Activated naive CD4-positive, alpha-beta T cell treated with anti-CD3 and anti-CD28 coated beads, Interleukin-2, amount 50 U/mL, for 72 hours (primary cell): ENCODE data around the gene BCAS2. TPM values are rescaled to one million over a fixed set of nuclear protein-coding genes. Genes with fewer than 3 reads are reported as not detected.
"Not testable (repeated sequence)": the region's sequence is repeated elsewhere in the genome, so short reads cannot be mapped to it uniquely, and the experiment has no call there.

Experiments
- ATAC-seq, 2 donors: fragments of 150-1000 bp; cut with Tn5 transposase; 2 replicates each; pipeline ENCODE4 v1.10.0; 2021; ENCODE audit warnings: mild to moderate bottlenecking in 2 of 2, moderate library complexity in 2 of 2
- DNase-seq, 2 donors: peaks; one replicate each; pipeline ENCODE4 v3.0.0; 2021 to 2022; ENCODE audit warnings: low spot score in 2 of 2
- H3K27ac Mint-ChIP-seq, 2 donors: one replicate each; pipeline ENCODE4 v1.8.0; 2022; ENCODE audit warnings: mild to moderate bottlenecking in 2 of 2, mixed read lengths in 2 of 2
- H3K36me3 Mint-ChIP-seq, 2 donors: one replicate each; pipeline ENCODE4 v1.8.0; 2022; ENCODE audit warnings: mixed read lengths in 2 of 2
- H3K9me3 Mint-ChIP-seq, 2 donors: one replicate each; pipeline ENCODE4 v1.8.0; 2022; ENCODE audit warnings: mixed read lengths in 2 of 2
- total RNA-seq, 2 donors: library from RNA; stranded (reverse); gene quantifications; one replicate each; pipeline ENCODE4 v1.2.3, GENCODE V29; 2022

The BCAS2 gene
- total RNA-seq, 2 donors from 2014 or later: 37.8 to 44.1 TPM

GRCh38 chr1:114585231-114585630, 3.8 kb upstream of the BCAS2 start:
- no peak overlapping the region for H3K27ac Mint-ChIP-seq
- DNase-seq: no peak
- peaks cover 4 to 6% of the 10 kb centered on the region in 2 donors for H3K9me3 Mint-ChIP-seq
- H3K36me3 Mint-ChIP-seq: peaks cover 17% of the 10 kb centered on the region in 2 donors
- no peak for ATAC-seq

GRCh38 chr1:114574365-114574764, 7.0 kb downstream of the BCAS2 start:
- no peak for DNase-seq
- Mint-ChIP-seq H3K36me3 (peaks cover 10 to 27% of the 10 kb centered on the region in 2 donors), H3K27ac (no peak overlapping the region), H3K9me3 (no peaks in the 10 kb centered on the region)
- ATAC-seq: no peak

GRCh38 chr1:114564141-114564540, 17.3 kb downstream of the BCAS2 start:
- DNase-seq: no peak
- ATAC-seq: no peak
- no peak overlapping the region for H3K27ac Mint-ChIP-seq
- H3K36me3 Mint-ChIP-seq: peaks cover 28 to 34% of the 10 kb centered on the region in 2 donors
- peaks cover 4% of the 10 kb centered on the region in 2 donors for H3K9me3 Mint-ChIP-seq

- H3K36me3 Mint-ChIP-seq: peaks cover 25 to 31% of the 10 kb centered on the region in 2 donors
- DNase-seq, H3K9me3 Mint-ChIP-seq, ATAC-seq, H3K27ac Mint-ChIP-seq: not testable (repeated sequence)
Measured at GRCh38 chr1:114562978-114563510, 18.4 kb downstream of the BCAS2 start.

GRCh38 chr1:114561333-114561732, 20.1 kb downstream of the BCAS2 start:
- peaks cover 4% of the 10 kb centered on the region in 2 donors for H3K9me3 Mint-ChIP-seq
- H3K27ac Mint-ChIP-seq: no peak overlapping the region
- ATAC-seq: no peak
- peaks cover 14 to 17% of the 10 kb centered on the region in 2 donors for H3K36me3 Mint-ChIP-seq
- DNase-seq: no peak

- H3K36me3 Mint-ChIP-seq: no peaks in the 10 kb centered on the region
Measured at GRCh38 chr1:114559356-114559755, 22.1 kb downstream of the BCAS2 start.

GRCh38 chr1:114558544-114558943, 22.9 kb downstream of the BCAS2 start:
- H3K9me3 Mint-ChIP-seq: no peaks in the 10 kb centered on the region
- no peak overlapping the region for H3K27ac Mint-ChIP-seq
- DNase-seq (no peak), ATAC-seq (no peak)
- H3K36me3 Mint-ChIP-seq: no peaks in the 10 kb centered on the region

More at GRCh38 chr1:114559356-114559755, 22.1 kb downstream of the BCAS2 start:
- no peak for ATAC-seq
- H3K9me3 Mint-ChIP-seq: no peaks in the 10 kb centered on the region
- DNase-seq: no peak
- no peak overlapping the region for H3K27ac Mint-ChIP-seq

GRCh38 chr1:114554577-114554976, 26.8 kb downstream of the BCAS2 start:
- no peaks in the 10 kb centered on the region for H3K9me3 Mint-ChIP-seq
- no peak for DNase-seq
- no peak overlapping the region for H3K27ac Mint-ChIP-seq
- no peak for ATAC-seq
- no peaks in the 10 kb centered on the region for H3K36me3 Mint-ChIP-seq

- no peak for ATAC-seq
- DNase-seq: no peak
- Mint-ChIP-seq H3K9me3 (no peaks in the 10 kb centered on the region), H3K36me3 (no peaks in the 10 kb centered on the region), H3K27ac (no peak overlapping the region)
Measured at GRCh38 chr1:114552106-114552639, 29.2 kb downstream of the BCAS2 start.

- H3K27ac Mint-ChIP-seq: no peak overlapping the region
- ATAC-seq: no peak
- H3K9me3 Mint-ChIP-seq: no peaks in the 10 kb centered on the region
- no peaks in the 10 kb centered on the region for H3K36me3 Mint-ChIP-seq
- no peak for DNase-seq
Measured at GRCh38 chr1:114551400-114551799, 30.0 kb downstream of the BCAS2 start.

DNA sequence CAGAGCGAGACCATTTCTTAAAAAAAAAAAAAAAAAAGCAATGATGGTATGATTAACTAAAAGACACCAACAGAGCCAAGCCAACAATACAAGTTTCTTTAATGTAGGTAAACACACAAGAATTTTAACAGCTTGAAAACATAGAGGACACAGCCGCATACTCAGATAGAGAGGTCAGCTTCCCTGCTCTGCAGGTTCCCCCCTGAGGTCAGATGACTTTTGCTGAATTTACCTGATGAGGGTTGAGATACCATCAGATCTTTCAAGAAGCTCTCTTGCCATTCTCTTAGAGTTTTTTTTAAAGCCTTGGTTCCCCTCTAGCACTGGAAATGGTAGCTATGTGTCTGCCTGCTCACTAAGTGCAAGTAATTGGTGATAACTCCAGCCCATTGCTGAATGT, 31.1 kb downstream of the BCAS2 start:
- Mint-ChIP-seq H3K36me3 (no peaks in the 10 kb centered on the region), H3K9me3 (no peaks in the 10 kb centered on the region), H3K27ac (no peak overlapping the region)
- no peak for DNase-seq
- ATAC-seq: no peak

- DNase-seq (no peak), ATAC-seq (no peak)
- no peaks in the 10 kb centered on the region for H3K9me3 Mint-ChIP-seq
- H3K27ac Mint-ChIP-seq: no peak overlapping the region
- H3K36me3 Mint-ChIP-seq: no peaks in the 10 kb centered on the region
Measured at GRCh38 chr1:114549137-114549536, 32.3 kb downstream of the BCAS2 start.

DNA sequence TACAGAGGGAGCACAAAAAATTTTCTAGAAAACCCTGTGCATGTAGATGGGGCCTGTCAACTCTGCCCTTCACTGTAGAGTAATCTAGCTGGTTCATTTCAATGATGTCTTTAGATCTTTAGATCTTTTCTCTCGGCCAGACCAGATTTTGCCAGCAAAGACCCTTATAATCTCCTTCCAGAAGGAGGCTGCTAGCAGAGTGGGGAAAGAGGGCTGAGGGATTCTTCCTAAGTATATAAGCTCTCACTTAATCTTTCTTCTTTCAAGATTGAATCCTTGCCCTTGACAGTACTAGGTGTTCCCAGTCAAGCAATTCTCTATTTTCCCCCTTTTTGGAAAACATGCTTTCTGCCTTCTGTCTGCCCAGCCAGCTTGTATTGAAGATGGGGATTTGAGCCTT, 34.3 kb downstream of the BCAS2 start:
- no peaks in the 10 kb centered on the region for H3K36me3 Mint-ChIP-seq

DNA sequence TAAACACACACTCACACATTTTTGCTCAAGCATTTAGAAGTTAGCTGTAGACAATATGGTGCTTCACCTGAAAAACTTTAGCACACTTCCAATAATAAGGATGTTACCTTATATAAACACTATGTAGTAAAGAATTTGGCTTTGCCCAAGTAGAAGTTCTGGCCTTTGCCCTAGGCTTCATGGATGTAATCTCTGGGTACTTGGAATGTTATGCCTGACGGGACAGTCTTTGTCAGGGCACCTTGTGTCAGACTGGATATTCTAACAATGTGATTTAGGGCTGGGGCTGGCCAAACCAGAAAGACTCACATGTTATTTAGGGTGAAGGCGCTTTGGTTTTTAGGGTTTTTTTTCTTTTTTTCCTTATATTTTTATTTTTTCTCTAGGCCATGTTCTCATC, 35.6 kb downstream of the BCAS2 start:
- no peak overlapping the region for H3K27ac Mint-ChIP-seq

More for the DNA sequence above, 34.3 kb downstream of the BCAS2 start:
- DNase-seq (no peak), ATAC-seq (no peak)
- Mint-ChIP-seq H3K27ac (no peak overlapping the region), H3K9me3 (no peaks in the 10 kb centered on the region)

DNA sequence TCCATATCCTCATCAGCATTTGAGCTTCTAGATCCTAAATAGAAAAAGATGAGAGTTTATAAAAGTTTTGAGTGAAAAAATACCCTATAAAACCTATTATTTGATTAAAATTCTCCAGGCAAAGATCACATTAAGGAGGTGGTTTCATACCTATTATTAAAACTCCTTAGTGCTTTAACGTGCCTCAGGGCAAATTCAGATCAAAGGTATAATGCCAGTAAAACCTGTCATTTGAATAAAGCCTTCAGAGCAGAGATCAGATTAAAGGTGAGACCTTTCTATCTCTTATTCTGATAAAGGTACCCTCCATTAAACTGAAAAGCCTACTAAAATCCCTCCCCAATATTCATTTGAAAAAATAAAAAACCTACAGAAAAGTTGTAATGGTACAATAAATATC, 36.1 kb downstream of the BCAS2 start:
- no peaks in the 10 kb centered on the region for H3K9me3 Mint-ChIP-seq
- DNase-seq (no peak), ATAC-seq (no peak)
- no peaks in the 10 kb centered on the region for H3K36me3 Mint-ChIP-seq
- no peak overlapping the region for H3K27ac Mint-ChIP-seq

More for the DNA sequence above, 35.6 kb downstream of the BCAS2 start:
- DNase-seq (no peak), ATAC-seq (no peak)
- Mint-ChIP-seq H3K36me3 (no peaks in the 10 kb centered on the region), H3K9me3 (no peaks in the 10 kb centered on the region)

- DNase-seq: no peak
- H3K36me3 Mint-ChIP-seq: no peaks in the 10 kb centered on the region
- no peak overlapping the region for H3K27ac Mint-ChIP-seq
Measured at GRCh38 chr1:114540821-114541220, 40.6 kb downstream of the BCAS2 start.

GRCh38 chr1:114540272-114540671, 41.1 kb downstream of the BCAS2 start:
- no peaks in the 10 kb centered on the region for H3K9me3 Mint-ChIP-seq
- no peak for ATAC-seq
- no peaks in the 10 kb centered on the region for H3K36me3 Mint-ChIP-seq

More at GRCh38 chr1:114540821-114541220, 40.6 kb downstream of the BCAS2 start:
- ATAC-seq: no peak
- no peaks in the 10 kb centered on the region for H3K9me3 Mint-ChIP-seq

DNA sequence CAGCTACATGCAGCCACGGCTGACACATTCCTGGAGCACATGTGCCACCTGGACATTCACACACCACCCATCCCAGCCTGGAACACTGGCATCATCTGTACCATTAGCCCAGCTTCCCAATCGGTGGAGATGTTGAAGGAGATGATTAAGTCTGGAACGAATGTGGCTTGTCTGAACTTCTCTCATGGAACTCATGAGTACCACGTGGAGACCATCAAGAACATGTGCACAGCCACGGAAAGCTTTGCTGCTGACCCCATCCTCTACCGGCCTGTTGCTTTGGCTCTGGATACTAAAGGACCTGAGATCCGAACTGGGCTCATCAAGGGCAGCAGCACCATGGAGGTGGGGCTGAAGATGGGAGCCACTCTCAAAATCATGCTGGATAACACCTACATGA, 45.4 kb downstream of the BCAS2 start:
- H3K27ac Mint-ChIP-seq: no peak overlapping the region
- H3K36me3 Mint-ChIP-seq: no peaks in the 10 kb centered on the region
- no peak for ATAC-seq

More at GRCh38 chr1:114540272-114540671, 41.1 kb downstream of the BCAS2 start:
- H3K27ac Mint-ChIP-seq: no peak overlapping the region
- DNase-seq: no peak

More for the DNA sequence above, 45.4 kb downstream of the BCAS2 start:
- DNase-seq: no peak
- no peaks in the 10 kb centered on the region for H3K9me3 Mint-ChIP-seq
